Endothelial cell (in vitro differentiated cells): ENCODE data around the gene MZF1. TPM values are rescaled to one million over a fixed set of nuclear protein-coding genes. Genes with fewer than 3 reads are reported as not detected.
A peak's percentile ranks its signal among the peaks of the same experiment; 100 is the strongest.

Source experiments
- DNase-seq: peaks from one replicate; pipeline ENCODE4 v3.0.0; 2021; ENCODE audit warnings: low spot score
- H3K27ac Mint-ChIP-seq: one replicate; pipeline ENCODE4 v1.8.0; 2021; ENCODE audit warnings: mixed read lengths, inconsistent platforms; ENCODE audit not compliant: unreplicated experiment
- H3K27me3 Mint-ChIP-seq: one replicate; pipeline ENCODE4 v1.8.0; 2021; ENCODE audit warnings: mild to moderate bottlenecking, moderate library complexity, mixed read lengths, inconsistent platforms; ENCODE audit not compliant: unreplicated experiment
- H3K36me3 Mint-ChIP-seq: one replicate; pipeline ENCODE4 v1.8.0; 2021; ENCODE audit warnings: mild to moderate bottlenecking, low read depth, mixed read lengths, inconsistent platforms; ENCODE audit not compliant: unreplicated experiment
- H3K4me1 Mint-ChIP-seq: one replicate; pipeline ENCODE4 v1.8.0; 2021; ENCODE audit warnings: mild to moderate bottlenecking, mixed read lengths, inconsistent platforms; ENCODE audit not compliant: unreplicated experiment
- H3K4me3 Mint-ChIP-seq: one replicate; pipeline ENCODE4 v1.8.0; 2021; ENCODE audit warnings: mild to moderate bottlenecking, mixed read lengths, inconsistent platforms; ENCODE audit not compliant: unreplicated experiment
- H3K9me3 Mint-ChIP-seq: one replicate; pipeline ENCODE4 v1.8.0; 2021; ENCODE audit warnings: mixed read lengths, inconsistent platforms; ENCODE audit not compliant: unreplicated experiment
- total RNA-seq: library from RNA; stranded (reverse); fragmentation: NEBNext Ultra II Directional; extraction: Animal tissue kit (Norgen Biotek cat#: 25700); gene quantifications from one replicate; pipeline ENCODE4 v1.2.1, GENCODE V29; 2021; ENCODE audit not compliant: unreplicated experiment
- TF ChIP-seq, protein P1 (sequence below): fragments of 200-600 bp; sonication (generic); IDR thresholded peaks from one replicate; pipeline ENCODE4 v1.5.0; 2021; ENCODE audit warnings: antibody characterized with exemption; ENCODE audit not compliant: unreplicated experiment

MZF1 gene
- total RNA-seq, 1 donor from 2014 or later = 18.6 TPM

GRCh38 chr19:58550362-58551122 lies 22.6 kb downstream of the MZF1 start:
- Mint-ChIP-seq H3K9me3 (no peaks in the 10 kb centered on the region), H3K4me3 (peak overlapping the region; percentile 79), H3K4me1 (peaks cover 24% of the 10 kb centered on the region), H3K27me3 (peaks cover 20% of the 10 kb centered on the region), H3K36me3 (peaks cover 56% of the 10 kb centered on the region), H3K27ac (no peak overlapping the region)
- no peak for DNase-seq
- TF ChIP-seq, protein P1, sequence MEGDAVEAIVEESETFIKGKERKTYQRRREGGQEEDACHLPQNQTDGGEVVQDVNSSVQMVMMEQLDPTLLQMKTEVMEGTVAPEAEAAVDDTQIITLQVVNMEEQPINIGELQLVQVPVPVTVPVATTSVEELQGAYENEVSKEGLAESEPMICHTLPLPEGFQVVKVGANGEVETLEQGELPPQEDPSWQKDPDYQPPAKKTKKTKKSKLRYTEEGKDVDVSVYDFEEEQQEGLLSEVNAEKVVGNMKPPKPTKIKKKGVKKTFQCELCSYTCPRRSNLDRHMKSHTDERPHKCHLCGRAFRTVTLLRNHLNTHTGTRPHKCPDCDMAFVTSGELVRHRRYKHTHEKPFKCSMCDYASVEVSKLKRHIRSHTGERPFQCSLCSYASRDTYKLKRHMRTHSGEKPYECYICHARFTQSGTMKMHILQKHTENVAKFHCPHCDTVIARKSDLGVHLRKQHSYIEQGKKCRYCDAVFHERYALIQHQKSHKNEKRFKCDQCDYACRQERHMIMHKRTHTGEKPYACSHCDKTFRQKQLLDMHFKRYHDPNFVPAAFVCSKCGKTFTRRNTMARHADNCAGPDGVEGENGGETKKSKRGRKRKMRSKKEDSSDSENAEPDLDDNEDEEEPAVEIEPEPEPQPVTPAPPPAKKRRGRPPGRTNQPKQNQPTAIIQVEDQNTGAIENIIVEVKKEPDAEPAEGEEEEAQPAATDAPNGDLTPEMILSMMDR = no peak

- TF ChIP-seq, protein P1 = no peak
- Mint-ChIP-seq H3K9me3 (no peaks in the 10 kb centered on the region), H3K36me3 (peaks cover 53% of the 10 kb centered on the region), H3K4me3 (peak overlapping the region; percentile 59), H3K4me1 (peaks cover 25% of the 10 kb centered on the region), H3K27me3 (peaks cover 25% of the 10 kb centered on the region), H3K27ac (no peak overlapping the region)
- DNase-seq = no peak
Measured at GRCh38 chr19:58549664-58550361, 23.3 kb downstream of the MZF1 start.

DNA sequence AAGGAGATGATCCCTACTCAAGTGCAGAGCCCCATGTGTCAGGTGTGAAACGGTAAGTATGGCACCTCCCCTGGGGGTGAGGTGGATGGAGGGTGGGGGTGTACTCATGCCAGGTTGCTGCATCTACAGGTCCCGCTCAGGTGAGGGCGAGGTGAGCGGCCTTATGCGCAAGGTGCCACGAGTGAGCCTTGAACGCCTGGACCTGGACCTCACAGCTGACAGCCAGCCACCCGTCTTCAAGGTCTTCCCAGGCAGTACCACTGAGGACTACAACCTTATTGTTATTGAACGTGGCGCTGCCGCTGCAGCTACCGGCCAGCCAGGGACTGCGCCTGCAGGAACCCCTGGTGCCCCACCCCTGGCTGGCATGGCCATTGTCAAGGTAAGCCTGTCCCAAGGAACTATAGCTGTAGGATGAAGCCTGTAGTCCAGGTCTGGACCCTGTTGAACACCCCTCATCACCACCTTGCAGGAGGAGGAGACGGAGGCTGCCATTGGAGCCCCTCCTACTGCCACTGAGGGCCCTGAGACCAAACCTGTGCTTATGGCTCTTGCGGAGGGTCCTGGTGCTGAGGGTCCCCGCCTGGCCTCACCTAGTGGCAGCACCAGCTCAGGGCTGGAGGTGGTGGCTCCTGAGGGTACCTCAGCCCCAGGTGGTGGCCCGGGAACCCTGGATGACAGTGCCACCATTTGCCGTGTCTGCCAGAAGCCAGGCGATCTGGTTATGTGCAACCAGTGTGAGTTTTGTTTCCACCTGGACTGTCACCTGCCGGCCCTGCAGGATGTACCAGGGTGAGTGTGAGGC lies 24.1 kb downstream of the MZF1 start:
- DNase-seq = no peak
- TF ChIP-seq, protein P1 = no peak
- H3K9me3 Mint-ChIP-seq = no peaks in the 10 kb centered on the region
- peaks cover 19% of the 10 kb centered on the region for H3K4me1 Mint-ChIP-seq
- H3K27me3 Mint-ChIP-seq = peaks cover 20% of the 10 kb centered on the region
- H3K4me3 Mint-ChIP-seq = no peak overlapping the region
- H3K27ac Mint-ChIP-seq = no peak overlapping the region
- peaks cover 52% of the 10 kb centered on the region for H3K36me3 Mint-ChIP-seq

DNA sequence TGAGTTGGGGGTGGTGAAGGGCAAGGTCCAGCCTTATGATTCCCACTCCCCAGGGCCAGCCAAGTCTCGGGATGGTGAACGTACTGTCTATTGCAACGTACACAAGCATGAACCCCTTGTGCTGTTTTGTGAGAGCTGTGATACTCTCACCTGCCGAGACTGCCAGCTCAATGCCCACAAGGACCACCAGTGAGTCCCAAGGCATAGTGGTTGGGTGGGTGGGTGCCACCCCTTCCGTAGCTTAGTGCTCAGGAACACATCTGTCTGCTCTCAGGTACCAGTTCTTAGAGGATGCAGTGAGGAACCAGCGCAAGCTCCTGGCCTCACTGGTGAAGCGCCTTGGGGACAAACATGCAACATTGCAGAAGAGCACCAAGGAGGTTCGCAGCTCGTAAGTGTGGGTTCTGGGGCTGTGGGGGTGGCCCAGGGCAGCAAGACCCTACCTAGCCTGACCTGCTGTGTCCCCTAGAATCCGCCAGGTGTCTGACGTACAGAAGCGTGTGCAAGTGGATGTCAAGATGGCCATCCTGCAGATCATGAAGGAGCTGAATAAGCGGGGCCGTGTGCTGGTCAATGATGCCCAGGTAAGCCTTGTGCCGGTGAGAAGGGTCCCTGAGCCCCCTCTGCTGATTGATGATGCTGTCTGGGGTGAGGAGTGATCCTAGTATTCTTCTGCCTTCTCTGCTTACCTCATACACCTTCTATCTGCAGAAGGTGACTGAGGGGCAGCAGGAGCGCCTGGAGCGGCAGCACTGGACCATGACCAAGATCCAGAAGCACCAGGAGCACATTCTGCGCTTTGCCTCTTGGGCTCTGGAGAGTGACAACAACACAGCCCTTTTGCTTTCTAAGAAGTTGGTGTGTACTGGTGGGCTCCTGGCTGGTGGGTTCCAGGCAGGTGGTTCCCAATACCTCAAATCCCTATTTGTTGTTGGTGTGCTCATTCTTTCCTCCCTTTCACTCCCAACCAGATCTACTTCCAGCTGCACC lies 25.5 kb downstream of the MZF1 start:
- TF ChIP-seq, protein P1 = no peak
- DNase-seq = no peak
- Mint-ChIP-seq H3K4me3 (peak overlapping the region; percentile 85), H3K27ac (peak overlapping the region; percentile 18), H3K4me1 (peaks cover 18% of the 10 kb centered on the region), H3K9me3 (no peaks in the 10 kb centered on the region), H3K27me3 (peaks cover 24% of the 10 kb centered on the region), H3K36me3 (peaks cover 42% of the 10 kb centered on the region)
